ENCODE data around the gene PDGFC.
"Not testable (repeated sequence)": the region's sequence is repeated elsewhere in the genome, so short reads cannot be mapped to it uniquely, and the experiment has no call there.

PDGFC gene

DNA sequence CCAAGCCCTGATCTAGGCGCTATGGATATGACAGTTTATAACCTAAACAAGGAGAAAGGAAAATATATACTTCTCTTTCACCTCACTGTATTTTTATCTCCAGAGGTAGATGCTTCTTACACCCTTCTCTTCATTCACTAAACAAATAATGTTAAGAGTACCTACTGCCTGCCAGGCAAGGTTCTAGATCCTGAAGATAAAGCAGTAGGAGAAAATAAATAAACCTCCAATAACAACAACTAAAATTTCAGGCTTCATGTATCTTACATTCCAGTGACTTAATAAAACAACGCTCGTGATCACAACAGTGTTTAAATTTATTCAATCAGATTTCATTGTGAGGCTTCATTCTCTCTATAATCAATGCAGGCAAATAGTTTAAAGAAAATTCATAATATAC is 20.7 kb downstream of the PDGFC start:
- DNase-seq (ENCODE audit: low spot score): no peak

DNA sequence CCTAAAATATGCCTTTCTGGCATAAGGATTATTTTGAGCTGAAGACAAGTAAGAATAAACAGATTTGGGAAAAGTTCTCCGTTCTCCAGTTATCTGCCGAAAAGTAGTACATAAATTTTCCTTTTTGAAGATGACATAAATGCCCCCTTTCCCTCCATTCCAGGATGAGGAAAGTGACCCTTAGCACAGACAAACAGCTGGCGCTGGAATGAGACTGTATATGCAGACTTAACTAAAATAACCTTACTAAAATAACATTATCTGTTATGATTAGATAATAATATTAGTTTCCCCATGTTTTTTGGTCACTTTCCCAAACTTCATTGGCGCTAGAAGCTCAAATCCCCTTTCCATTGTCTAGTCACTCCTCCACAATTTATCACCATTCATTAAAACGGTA is 21.5 kb downstream of the PDGFC start:
- DNase-seq (ENCODE audit: low spot score): no peak

DNA sequence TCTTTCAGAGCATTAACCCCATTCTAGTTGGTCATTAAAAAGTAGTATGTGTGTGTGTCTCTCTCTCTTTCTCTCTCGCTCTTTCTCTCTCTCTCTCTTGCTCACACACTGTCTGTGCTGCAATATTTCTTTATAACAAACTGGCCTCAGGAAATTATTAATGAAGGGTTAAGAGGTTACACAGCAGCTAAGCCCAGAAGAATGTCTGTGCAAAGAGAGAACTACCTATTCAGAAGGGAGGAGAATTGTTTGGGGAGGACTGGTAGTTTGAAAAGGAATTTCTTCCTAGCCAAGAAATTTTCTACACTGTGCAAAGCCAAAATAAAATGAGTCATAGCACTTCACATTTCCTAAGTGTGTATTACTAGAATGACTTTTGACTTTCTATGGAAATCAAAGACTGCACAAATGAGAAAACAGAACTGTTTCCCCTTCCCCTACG is 22.2 kb downstream of the PDGFC start:
- DNase-seq (ENCODE audit: low spot score): no peak

DNA sequence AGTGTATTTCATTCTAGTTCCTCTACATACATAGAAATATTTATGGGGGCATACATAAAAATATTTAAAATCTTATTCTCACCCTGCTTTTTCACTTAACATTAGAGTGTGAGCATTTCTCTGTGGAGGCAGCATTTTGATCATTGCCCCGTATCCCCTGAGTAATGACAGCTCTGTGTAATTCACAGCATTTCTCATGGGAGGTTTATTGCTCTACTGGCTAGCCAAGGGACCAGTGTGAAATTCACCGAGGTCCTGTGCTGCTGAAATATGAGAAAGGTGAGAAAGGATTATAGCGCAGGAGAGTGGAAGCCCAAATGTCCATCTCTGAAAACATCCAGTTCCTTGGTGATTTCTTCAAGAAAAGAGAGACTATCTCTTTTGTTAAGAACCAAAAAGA is 22.9 kb downstream of the PDGFC start:
- no peak for DNase-seq (ENCODE audit: low spot score)

DNA sequence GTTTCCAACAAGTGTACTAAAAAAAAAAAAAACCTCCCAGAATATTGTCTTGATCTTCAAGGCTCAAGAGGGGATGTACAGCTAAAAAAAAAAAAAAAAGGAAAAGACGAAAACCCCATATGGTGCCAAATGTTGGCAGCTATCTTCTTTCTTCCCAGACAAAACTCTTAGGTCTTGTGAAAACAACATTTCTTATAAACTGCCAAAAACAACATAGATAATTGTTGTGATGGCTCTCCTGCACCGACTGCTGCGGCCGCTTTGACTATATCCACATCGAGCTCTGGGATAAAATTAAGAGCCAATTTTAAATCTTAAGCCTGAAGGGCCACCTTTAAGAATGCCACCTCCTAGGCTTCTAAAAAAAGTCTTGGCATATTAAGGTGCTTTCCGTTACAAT is 23.5 kb downstream of the PDGFC start:
- DNase-seq (ENCODE audit: low spot score): no peak

DNA sequence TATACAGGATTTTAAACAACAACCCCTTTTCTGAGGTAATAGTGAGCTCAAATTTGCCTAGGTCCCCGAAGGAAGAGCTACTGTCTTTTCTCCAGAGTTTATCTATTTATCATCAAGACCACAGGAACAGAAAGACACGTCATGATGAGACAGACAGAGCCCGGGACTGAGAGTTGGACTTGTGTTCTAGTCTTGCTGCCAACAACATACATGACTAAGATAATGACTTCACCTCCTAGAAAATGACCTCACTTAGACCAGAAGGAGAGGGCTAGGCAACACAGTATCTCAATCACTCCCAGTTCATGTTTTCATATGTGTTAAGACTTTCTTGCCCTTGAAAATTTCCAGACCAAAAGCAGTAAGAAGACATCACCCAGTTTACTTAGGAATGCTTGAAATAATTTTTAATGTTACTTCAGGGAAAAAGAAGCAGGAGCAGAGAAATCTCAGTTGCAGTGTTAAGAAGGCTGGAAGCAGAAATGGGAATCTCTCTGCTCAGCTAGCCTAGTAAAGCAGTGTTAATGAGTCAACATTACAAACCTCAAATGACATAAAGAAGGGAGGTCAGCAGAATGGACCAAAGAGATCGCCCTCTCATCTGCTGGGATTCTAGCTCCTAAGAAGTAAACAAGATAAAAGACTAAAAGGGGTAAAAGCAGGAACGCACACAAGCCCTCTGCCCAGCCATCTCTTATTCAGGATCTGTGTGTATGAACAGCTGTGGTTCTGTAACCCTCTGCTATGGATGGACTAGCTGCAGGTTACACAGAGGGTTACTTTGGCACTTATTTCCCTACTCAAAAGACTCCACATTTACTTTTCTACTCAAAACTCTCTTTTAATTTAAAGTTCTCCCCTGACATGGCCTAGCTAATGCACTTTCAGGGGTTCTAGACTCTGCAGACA is 24.8 kb downstream of the PDGFC start:
- no peak for DNase-seq (ENCODE audit: low spot score)

DNA sequence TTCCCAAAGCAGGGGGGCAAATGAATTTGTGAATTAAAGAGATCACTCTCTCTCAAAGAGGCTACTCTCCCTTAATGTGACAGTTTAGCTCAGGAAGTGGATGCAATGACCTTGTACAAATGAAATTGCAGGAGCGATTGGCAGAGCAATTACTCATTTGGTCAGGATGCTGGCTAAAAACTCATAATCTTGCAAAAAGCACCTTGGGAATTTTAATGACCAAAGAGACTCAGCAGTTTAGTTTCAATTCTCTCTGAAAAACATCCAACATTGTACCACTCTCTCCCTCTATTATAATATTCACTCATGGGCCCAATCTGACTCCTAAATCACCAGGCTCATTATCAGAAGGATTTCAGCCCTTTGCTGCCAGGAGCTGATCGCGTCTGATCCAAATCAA is 26.1 kb downstream of the PDGFC start:
- DNase-seq (ENCODE audit: low spot score): no peak

DNA sequence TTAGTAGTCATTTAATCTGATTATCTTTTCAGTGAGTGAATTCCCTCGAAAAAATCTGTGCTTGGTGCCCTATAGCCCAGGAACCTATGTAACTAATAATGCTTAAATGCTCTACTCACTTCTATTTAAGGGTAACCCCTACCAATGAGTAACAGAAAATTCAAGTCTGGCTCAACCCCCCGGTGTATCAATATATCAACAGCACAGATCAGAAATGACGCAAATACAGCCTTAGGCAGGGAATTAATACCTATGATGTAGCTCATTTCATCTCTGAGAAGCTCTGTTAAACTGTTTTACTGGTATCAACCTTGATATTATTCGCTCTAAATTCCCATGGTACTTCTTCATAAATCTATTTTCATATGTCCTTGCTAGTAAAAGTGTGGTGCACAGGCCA is 28.6 kb downstream of the PDGFC start:
- DNase-seq (ENCODE audit: low spot score): no peak

DNA sequence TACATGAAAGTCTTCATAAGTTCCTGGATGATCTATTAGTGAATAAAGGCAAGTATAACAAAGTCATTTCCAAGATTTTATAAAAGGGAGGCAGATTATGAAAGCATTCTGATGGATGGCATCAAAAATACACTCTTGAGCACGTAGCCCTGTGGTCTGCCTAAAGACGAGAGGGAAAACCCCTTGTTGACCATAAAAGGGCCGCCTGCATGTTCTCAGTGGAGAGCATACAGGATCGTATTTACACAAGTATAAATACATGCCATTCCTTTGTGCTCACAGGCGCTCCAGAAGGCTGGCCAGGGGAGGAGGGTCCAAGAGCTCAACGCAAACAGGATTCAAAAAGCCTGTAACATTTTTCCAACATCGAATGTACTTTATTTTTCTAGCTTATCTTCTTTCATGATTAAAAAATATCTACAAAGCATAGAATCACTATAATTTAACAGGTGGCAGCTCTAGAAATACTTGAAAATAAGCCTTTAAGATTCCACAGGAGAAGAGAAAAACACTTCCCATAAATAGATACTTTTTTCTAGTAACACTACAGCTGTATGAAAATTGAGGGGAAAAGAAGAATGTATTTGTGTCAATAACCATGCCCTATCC is 29.6 kb downstream of the PDGFC start:
- no peak for DNase-seq (ENCODE audit: low spot score)

DNA sequence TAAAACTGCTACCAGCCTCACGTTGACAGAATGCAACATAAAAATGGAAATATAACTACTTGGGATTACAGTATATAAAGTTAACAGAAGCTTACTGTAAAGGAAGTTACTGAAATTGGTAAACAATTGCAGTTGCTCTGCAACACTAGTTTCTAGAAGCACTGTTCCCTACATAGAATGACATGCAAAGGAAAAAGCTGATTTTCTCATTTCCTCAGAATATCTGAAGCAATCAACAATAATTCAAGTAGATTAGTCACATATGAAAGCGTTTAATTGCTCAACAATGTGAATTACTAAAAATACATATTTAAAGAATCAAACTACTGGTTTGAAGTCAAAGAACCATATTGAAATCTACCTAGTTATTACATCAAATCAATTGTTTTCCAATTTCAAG is 31.8 kb downstream of the PDGFC start:
- DNase-seq (ENCODE audit: low spot score): no peak

DNA sequence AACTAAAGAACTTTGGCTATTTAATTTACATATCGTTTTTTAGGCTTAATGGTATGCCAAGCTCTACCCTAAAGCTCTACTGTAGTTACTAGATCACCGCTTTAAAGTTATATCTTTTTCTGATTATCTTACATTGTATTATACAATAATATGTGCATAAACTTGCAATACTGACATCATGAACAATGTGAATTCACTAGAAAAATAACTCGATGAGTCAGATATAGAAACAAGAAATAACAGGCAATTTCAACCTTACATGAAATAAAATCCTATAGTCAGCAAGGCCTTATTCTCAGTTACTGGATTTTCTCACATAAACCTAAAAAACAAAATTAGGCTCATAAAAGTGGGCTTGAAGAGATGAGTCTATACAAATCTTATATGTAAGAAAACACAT is 32.5 kb downstream of the PDGFC start:
- DNase-seq (ENCODE audit: low spot score): no peak

DNA sequence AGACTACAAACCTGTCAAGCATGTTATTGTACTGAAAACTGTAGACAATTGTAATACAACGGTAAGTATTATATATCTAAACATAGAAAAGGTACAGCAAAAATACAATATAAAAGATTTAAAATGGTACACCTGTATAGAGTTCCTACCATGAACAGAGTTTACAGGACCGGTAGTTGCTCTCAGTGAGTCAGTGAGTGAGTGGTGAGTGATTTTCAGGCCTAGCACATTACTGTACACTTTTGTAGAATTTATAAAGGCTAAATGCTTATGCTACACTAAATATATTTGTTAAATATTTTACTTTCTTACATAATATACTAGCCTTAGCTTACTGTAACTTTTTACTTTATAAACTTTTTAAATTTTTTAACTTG is 37.4 kb downstream of the PDGFC start:
- DNase-seq (ENCODE audit: low spot score): no peak

DNA sequence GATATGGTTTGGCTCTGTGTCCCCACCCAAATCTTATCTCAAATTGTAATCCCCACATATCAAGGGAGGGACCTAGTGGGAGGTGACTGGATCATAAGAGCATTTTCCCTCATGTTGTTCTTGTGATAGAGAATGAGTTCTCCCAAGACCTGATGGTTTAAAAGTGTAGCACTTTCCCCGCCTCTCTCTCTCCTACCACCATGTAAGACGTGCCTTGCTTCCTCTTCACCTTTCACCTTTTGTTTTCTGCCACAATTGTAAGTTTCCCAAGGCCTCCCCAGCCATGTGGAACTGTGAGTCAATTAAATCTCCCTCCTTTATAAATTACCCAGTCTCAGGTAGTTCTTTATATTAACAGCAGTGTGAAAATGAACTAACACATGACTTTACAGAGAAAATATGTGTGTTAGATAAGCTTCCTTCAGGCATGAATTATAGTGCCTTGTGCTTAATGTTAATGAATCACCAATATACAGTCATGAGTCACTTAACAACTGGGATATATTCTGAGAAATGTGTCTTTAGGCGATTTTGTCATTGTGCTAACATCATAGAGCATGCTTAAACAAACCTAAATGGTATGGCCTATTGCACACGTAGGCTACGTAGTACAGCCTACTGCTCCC is 37.9 kb downstream of the PDGFC start:
- DNase-seq (ENCODE audit: low spot score): no peak

DNA sequence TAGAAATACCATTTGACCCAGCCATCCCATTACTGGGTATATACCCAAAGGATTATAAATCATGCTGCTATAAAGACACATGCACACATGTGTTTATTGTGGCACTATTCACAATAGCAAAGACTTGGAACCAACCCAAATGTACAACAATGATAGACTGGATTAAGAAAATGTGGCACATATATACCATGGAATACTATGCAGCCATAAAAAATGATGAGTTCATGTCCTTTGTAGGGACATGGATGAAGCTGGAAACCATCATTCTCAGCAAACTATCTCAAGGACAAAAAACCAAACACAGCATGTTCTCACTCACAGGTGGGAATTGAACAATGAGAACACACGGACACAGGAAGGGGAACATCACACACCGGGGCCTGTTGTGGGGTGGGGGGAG is 39.2 kb downstream of the PDGFC start:
- DNase-seq (ENCODE audit: low spot score): not testable (repeated sequence)

DNA sequence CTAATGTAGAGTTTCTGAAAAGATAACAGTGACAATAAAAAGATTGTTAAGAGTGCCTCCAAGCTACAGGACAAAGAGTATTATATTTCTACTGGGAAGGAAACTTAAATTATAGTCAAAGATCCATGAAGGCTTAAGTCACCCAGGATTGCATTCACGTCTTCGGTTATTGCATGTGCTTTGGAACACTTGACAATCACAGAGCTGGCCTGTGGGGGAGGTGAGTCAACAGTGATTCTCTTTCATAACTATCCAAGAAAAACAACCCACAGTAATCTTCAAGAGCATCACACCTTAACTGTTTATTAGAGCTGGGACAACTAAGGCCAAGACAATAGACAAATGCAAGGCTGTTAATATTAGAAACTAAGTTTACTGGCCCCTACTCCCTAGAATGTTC is 40.3 kb downstream of the PDGFC start:
- DNase-seq (ENCODE audit: low spot score): no peak

DNA sequence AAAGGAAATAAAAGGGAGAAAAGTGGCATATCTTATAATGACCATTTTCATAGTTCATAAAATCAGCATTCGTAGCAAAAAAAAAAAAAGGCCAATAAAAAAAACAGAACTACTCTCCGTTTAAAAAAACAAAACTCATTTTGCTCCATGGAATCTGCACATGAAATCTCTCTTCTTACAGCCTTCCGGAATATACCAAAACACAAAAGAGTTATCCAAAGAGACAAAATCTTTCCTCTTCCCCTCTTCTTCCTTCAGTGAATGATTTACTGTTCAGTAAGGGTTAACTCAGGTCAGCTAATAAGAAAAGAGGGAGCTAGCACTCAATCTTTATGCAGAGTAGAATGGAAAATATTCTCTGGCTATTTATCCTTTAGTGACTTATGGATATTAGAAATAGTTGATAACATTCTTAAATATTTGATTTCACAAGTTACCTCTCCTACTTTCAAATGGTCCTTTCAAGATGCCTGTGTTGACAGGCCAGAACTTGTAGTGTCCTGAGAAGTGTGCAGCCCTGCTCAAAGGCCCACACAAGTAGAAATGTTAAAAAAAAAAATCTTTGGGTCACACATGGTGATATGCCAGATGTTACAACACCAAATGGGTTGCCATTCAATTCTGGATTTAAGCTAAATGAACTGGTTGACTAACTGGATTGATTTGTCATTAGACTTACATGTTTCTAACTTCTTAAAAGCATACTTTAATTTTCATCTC is 42.1 kb downstream of the PDGFC start:
- no peak for DNase-seq (ENCODE audit: low spot score)

DNA sequence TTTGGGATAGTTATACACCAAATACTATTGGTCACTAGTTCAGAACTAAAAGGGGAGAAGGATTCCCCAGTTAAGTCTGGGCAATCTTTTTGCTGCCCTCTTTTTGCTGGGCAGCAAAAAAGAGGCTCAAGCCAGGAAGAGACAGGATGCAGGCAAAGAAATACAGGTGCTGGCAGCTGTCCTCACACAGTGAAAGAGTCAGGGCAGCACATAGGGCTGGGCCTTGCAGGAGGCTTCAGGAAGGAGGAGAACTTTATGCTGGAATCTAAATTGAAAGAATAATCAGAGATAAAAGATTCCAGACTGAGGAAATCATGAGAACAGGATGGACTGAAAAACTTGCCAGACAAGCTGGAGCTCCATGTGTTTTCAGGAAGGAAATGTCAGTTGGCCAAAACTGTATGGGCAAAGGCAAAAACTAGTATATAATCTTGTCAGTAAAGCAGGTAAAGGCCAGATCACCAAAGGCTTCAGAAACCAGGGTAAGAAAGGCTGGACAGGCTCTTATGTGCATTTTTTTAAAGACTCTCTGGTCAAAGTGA is 46.8 kb downstream of the PDGFC start:
- no peak for DNase-seq (ENCODE audit: low spot score)

DNA sequence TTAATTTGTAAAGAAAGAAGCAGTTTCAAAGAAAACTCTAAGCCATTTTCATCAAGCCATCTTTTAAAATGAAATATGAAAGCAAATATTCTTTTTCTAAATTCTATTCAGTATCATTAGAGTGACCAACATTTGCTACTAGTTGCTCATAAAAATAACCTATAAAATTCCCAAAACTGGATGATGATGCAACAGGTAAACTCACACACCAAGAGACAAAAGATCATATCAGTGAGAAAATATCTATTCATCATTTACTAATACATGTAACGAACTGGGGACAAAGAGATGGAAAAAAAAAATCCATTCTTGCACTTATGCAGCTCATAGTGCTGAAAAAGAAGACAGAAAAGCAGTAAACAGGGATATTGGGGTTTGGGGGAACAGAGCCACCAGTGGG is 48.1 kb downstream of the PDGFC start:
- no peak for DNase-seq (ENCODE audit: low spot score)

DNA sequence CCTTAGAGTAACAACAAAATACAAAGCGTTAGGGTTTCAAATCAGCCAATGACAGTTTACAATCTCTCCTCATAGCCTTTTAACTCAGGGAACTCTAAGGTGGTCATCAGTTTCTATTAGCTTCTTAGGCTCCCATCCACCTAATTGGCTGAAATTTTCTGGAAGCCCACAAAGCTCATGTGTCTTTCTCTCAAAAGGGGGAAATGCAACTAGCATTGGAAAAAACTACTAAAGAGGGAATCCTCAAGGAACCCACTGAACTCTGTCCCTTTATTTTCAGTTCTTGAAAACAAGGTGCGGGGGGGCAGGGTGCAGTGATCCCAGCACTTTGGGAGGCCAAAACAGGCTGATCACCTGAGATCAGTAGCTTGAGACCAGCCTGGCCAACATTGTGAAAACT is 56.4 kb downstream of the PDGFC start:
- no peak for DNase-seq (ENCODE audit: low spot score)

DNA sequence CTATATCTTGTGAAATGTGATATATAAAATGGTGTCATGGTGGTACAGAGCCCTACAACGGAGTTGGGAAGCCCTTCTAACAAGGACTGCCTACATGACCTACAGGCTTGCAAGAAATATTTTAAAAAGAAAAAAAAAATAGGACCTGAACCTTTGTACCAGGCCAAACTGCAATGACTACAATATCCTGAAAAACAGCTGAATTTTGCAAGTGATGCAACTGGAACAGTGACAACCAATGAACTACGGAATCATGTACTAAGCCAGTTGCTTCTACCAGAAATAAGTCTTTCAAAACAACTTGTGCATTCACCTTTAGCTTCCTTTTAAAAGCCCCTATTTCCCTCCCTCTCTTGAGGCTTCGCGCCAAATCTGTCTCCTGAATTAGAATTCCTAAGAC is 58.4 kb downstream of the PDGFC start:
- no peak for DNase-seq (ENCODE audit: low spot score)

DNA sequence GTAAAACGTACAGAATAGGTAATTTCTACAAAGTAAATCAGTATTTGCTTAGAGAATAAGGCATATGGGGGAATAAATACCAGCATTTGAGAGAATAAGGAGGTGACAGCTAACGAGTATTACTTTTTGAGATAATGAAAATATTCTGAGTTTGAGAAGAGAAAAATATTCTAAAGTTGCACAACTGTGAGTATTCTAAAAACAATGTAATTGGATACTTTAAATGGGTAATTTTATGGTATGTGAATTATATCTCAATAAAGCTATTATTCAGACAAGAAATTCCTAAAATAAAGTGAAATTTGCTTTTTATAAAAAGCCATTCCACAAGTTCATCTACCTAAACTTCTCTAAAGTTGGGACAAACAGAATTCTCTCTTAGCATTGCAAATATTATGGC is 62.6 kb downstream of the PDGFC start:
- DNase-seq (ENCODE audit: low spot score): no peak

DNA sequence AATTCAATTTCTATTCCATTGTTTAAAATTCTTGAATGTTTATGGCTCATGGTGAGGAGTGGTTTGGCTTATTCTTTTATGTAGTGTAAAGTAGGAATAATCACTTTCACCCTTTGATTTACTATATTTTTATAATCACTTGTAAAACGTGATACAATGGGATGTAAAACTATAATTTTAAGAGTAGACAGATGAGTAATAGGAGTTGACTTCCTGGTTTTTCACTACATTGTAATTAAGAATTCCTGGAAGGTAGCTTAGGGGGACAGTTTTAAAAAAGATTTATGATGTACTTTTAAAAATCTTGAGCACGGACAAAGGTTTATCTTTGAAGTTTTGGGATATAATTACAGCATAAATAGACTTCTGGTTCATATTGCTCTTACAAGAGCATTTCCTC is 65.3 kb downstream of the PDGFC start:
- DNase-seq (ENCODE audit: low spot score): no peak
